ENCODE measurements around the gene ZNF227.

- TF ChIP-seq CTCF (IDR thresholded peaks at IDR 0.05; ENCODE audit: low read length) (no peak), EZH2 (IDR thresholded peaks at IDR 0.05; ENCODE audit: borderline replicate concordance, low read length) (no peak)
Measured at GRCh38 chr19:44258136-44258535, 45.8 kb downstream of the ZNF227 start.
